ENCODE measurements around the gene LRP1B.
"Not testable (repeated sequence)": the region's sequence is repeated elsewhere in the genome, so short reads cannot be mapped to it uniquely, and the experiment has no call there.

LRP1B gene

DNA sequence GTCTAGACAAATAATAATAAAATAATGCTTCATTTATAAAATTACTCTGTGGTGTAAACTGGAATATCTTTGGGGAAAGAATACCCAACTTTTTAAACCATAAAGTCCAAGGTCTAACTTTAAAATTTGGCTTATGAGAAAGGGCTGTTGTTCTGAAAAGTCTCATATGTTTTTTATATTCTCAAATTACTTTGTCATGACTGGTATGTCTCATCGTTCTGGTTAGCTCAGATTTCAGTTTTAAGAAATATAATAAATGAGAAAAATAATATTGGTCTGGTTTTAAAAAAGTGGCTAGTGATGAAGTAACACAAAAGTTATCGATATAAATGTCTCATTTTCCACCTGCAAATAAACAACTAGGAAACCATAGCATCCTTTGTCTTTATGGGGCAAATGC is 1658.1 kb downstream of the LRP1B start:
- DNase-seq = no peak

DNA sequence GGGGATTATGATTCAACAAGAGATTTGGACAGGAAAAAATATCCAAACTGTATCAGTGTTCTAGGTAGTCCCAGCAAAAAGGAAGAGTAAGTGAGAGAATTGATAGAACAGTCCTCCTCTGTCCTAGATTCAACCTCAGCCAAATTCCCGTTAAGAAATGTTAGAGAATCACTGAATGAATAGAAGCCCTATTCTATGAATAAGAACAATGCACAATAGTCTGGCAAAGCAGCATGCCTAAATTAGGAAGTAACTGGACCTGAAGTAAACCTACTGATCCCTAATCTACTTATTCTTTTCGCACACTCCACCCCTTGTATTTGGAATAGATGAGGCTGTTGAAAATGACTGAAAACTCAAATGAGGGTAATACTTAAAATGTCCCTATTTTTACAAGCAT is 1665.5 kb downstream of the LRP1B start:
- DNase-seq = no peak

DNA sequence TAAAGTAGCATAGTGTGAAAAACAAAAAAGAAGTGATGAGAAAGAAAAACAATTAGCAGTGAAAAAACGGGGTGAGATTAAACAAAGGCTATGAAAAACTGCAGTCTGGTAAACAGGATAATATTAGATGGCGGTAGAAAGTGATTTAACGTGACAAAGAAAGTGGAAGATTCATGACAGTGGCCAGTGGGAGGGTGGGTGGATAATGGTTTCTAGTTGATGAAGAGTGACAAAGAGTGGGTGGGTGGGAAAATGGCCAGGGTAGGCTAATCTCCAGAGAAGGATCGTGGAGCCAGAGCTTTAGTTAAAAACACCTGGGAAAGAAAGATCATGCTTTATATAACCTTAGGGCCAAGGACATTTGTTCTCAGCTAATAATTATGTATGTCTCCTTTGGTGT is 1667.8 kb downstream of the LRP1B start:
- DNase-seq = no peak

DNA sequence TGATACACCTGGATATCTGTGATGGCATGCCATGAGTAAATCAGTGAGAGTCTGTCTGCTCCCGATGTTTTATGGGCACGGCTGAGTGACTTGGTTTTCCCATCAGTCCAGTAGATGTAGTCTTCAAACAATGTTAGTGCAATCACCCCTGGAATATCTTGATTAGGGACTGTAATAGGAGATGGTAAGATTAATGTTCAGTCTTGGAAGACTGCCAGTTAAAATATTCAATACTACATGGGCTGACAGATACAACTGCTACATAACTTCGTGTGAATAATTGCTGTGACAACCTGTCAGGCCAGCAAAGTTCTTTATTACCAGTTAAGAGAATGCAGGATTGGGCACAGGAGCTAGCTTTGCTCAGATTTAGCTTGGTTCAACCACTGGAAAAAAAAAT is 1673.3 kb downstream of the LRP1B start:
- no peak for DNase-seq

DNA sequence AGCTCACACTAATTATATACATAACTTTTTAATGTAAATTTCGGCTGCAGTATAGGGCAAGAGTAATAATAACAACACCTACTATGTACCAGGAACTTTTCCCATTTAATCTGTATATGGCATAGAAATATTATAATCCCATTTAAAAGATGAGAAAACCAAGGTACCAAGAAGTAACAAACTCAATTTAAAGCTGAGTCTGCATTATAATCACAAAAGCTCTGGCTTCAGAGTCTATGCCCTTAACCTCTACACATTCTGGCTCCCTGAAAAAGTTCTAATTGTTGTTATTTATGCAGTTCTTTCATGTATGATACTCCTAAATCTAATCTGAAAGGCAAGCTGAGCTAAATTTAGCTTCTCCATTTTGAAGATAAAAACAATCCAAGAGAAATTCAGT is 1675.5 kb downstream of the LRP1B start:
- DNase-seq = no peak

DNA sequence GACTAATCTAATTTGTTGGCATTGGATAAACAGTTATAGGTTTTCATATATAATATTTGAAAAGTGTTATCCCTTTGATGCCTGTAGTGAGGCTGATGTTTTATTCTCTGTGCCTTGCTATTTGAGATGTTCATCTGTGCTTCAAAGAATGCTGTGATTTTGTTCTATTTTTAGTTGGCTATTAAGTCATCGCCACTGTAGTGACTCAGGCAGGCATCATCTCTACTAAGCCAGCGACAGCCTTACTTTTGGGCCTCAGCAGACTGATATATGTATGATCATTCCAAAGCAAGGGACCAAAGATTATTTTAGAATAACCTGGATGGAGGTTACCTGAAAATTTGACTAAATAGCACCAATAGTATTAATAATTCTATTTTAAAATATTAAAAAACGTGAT is 1676.1 kb downstream of the LRP1B start:
- no peak for DNase-seq

DNA sequence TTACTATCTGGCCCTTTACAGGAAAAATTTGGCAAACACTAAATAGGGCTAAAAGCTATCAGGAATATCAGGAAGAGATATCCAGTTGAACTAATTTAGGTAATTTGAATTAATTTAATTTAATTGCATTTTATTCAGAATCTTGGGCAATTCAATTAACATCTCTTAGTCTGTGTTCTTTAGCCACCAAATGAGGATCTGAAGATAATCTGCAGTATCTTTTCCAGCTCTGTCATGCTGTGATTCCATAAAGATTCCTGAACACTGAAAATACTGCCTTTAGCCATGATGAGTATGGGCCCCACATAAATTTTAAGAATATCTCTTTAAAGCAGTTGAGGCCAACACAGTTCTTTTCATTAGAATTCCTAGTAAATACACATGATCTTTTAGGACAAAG is 1679.5 kb downstream of the LRP1B start:
- DNase-seq = no peak

DNA sequence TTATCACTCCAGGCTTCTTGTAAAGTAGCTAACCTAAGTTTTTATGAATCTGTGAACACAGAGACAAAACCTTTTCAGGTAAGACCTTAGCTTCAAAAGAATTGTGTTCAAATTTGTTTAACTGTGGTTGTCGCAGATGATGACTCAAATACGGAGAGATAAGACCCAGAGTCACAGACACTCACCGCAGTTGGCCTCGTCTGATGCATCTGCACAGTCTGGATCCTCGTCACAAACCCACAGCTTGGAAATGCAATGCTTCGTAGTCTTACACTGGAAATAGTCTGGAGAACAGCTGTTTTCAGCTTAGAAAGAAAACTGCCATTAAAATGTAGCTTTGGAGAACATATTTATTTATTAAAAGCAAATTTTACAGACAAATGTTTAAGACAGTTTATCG is 1688.5 kb downstream of the LRP1B start:
- DNase-seq = no peak

DNA sequence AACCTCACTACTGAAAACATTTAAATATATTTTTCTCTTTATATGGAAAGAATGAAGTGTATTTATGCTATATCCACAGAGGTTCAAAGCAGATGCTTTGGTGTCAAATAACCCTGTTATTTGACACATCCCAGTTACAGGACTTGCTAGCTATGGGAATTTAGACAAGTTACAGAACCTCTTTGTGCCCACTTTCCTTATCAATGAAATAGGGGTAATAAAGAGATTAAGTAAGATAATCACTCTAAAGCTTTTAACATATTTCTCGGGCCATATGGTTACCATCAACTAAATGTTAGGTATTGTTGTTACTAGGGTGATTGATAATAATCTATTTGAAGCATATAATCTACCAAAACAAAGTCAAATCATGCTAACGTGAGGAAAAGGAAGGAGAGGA is 1690.0 kb downstream of the LRP1B start:
- no peak for DNase-seq

DNA sequence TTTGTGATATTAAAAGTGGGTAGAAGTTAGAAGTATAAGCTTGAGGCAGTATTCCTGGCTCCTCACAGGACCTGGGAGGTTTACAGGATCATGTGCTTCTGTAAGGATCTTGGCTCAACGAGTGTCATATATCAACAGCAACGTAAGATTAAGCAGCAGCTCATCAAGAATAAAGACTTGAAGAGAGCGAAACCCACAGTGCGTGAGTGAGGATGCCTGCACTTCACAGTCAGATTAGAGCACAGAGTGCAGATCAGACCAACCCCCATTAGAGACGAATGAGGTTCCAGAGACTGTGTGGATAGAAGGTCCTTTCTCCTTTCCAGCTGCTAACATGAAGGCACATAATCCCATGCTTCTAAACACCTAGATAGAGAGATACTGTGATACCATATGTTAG is 1693.9 kb downstream of the LRP1B start:
- no peak for DNase-seq

DNA sequence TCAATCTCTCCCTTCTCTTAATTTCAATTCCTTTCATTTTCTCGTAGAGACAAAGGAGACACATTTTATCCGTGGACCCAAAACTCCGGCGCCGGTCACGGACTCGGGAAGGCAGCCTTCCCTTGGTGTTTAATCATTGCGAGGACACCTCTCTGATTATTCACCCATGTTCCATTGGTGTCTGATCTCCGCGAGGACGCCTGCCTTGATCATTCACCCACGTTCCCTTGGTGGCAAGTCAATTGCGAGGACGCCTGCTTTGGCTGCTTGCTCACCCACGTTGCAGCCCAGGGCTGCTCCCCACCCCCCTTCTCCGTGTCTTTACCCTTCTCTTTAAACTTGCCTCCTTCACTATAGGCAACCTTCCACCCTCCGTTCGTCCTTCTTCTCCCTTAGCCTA is 1703.8 kb downstream of the LRP1B start:
- DNase-seq = not testable (repeated sequence)

DNA sequence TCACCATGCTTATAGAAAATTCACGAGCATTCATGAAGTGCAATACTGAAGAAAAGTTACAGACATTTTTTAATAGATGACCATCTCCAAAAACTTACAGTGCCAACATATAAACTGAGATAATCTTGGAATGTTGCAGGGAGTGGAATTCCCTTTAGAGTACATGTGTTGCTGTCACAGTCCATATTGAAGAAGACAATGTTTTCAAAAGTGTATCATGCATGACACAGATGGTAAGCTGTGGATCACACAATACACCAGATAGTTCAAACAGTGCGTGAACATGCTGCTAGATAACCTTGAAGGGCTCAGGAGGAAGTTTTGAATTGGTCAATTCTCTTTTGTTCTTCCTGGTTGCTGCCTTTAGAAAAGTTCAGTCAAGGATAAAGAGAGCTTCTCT is 1706.3 kb downstream of the LRP1B start:
- no peak for DNase-seq

DNA sequence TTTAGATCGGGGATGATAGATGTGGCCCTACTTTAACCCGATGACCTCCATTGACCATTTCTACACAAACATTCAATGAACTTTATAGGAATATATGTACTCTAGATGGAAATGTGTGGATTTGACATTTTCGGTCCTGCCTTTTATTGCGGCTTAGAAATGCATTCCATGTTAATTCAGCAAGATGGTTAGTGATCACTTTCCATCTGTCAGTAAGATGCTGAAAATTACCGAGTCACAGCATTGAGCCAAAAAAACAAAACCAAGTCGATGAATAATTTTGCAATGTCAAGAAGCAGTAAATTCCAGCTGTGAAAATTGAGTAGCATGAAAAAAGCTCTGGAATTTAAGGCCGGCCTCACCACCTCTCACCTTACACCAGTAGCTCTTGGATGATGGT is 1708.1 kb downstream of the LRP1B start:
- DNase-seq = no peak

DNA sequence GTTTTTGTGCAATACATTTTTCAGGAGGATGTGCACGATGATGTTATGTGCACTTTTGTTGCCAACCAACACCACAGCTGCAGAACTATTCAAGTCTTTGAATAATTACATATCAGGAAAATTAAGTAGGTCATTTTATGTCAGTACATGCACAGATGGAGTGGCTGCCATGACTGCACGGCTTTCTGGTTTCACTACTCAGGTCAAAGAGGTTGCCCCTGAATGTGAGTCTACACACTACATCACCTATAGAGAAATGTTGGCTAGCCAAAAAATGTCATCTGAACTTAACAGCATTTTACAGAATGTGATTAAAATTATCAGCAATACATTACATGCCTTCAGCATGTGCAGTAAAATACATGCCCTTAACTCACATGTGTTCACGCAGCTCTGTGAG is 1713.3 kb downstream of the LRP1B start:
- DNase-seq = no peak

DNA sequence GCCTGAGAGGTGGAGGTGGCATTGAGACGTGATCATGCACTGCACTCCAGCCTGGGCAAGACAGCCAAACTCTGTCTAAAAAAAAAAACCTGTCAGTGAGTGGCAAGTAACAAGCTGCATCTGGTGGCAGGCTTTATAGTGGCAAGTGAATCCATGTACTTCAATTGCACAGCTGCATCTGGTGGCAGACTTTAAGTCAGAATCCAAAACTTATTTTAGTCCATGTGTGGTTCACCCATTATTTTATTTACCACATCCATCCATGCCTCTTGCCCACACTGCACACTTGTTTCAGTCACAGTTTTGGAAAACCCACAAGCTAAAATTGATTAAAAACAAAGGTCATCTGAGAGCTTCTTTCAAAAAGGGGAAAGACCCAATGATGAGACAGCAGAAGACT is 1714.2 kb downstream of the LRP1B start:
- no peak for DNase-seq

DNA sequence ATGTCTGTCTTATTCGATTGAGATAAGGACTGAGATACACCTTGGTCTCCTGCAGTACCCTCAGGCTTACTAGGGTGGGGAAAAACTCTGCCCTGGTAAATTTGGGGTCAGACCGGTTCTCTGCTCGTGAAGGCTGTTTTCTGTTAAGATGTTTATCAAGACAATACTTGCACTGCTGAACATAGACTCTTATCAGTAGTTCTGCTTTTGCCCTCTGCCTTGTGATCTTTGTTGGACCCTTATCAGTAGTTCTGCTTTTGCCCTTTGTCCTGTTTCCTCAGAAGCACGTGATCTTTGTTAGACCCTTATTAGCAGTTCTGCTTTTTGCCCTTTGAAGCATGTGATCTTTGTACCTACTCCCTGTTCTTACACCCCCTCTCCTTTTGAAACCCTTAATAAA is 1715.8 kb downstream of the LRP1B start:
- not testable (repeated sequence) for DNase-seq

DNA sequence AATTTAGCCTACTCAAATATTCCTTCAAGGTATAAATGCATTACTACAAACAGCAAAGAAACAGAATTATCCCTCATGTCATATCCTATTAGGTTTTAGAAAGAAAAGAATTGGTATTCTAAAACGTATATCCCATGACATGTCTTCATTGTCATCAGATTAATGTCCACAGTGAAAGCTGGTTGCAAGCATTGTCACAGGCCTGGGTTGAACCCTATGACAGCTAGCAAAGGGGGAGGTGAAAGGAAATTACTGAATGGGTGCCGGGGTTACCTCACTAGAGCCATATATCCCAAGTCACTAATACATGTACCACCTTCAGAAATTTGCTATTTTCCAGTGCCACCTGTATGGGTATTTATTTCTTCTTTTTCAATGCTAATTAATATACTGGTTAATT is 1720.1 kb downstream of the LRP1B start:
- no peak for DNase-seq

DNA sequence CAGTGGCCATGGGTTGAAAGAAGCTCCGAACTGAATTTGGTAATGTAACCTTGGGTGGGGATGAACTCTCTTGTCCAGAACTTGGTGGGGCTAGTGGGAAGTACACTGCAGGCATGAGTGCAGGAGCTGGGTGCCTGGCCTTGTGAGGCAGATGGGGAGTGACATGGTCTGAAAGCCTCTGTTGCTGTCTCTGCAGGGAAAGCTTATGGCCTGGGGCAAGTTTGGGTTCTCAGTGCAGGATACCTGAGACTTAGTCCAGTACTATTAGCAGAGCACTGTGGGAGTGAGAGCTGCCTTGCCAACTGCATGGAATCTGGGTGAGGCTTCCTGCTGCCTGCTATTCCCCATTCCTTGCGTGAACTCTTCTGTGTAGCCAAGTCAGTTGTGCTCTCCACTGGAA is 1729.8 kb downstream of the LRP1B start:
- no peak for DNase-seq

DNA sequence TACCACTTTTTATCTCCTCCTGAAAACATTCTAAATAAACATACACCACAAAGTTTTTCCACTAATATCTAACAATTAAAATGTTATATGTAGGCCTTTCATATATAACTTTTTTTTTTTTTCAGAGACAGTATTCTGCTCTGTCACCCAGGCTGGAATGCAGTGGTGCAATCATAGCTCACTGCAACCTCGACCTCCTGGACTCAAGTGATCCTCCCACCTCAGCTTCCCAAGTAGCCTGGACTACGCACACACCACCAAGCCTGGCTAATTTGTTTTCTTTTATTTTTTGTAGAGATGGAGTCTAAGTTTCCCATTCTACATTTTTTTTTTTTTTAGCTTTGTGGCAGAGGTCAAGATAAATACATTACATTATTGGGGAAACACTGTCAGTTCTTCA is 1738.0 kb downstream of the LRP1B start:
- DNase-seq = no peak

DNA sequence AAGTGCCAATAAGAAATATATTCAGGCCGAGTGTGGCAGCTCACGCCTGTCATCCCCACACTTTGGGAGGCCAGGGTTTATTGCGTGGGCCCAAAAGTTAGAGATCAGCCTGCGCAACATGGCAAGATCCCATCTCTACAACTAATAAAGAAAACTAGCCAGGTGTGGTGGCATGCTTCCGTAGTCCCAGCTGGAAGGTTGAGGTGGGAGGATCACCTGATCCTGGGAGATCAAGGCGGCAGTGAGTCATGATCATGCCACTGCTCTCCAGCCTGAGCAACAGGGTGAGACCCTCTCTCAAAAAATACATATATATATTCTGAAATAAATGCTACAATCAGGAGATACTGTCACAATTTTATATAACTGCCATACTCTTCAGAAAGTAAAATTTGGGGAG is 1745.9 kb downstream of the LRP1B start:
- no peak for DNase-seq

DNA sequence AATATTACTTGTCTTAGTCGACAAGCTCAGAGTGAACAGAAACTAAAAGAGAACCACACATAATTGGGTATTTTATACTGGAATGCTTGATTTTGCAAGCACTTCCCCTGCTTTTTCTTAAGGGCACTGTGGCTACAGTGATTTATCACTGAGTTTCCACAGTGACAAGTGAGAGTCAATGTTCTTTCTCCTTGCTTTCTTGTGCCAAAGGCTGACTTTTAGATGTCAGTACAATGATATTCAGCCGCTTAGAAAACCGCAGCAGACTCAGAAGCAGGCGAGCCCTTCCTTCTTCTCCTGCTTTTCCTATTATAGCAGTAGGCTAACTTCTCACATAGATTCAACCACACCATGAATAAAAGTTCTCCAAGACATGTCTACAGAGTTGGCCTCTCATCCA is 1747.0 kb downstream of the LRP1B start:
- no peak for DNase-seq

DNA sequence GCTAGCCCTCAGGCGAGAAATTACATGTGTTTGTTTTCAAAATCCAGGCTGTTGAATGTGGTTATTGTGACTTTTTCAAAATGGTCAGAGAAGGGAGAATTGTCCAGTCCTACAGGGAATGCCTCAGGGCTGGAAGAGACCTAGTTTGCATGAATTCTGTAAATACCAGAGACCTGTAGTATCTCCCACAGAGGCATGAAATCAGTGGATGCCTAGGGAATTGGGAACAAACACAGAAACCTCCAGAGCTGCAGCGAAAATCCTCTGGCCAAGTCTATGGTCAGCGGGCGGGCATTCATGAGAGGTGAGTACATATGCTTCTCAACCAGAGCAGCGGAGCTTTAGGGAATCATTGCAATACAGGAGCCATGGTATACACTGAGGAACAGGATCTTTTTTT is 1754.1 kb downstream of the LRP1B start:
- DNase-seq = no peak

DNA sequence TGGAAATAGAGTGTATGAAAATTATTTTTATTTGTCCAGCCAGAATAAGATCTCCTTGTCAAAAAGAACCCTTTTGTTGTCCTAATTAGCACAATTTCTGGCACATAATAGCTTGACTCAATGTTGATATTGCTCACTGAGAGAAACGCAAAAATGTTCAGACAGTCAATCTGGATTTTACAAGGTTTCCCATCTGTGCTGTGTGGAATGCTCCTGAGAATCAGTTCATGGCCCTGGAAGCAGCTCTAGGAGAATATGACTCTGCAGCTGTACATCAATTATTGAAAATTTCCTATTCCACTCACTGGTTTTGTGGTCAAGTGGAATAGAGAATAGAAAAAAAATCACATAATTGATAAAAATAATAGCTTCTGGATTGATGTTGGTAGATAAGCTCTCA is 1767.7 kb downstream of the LRP1B start:
- no peak for DNase-seq

DNA sequence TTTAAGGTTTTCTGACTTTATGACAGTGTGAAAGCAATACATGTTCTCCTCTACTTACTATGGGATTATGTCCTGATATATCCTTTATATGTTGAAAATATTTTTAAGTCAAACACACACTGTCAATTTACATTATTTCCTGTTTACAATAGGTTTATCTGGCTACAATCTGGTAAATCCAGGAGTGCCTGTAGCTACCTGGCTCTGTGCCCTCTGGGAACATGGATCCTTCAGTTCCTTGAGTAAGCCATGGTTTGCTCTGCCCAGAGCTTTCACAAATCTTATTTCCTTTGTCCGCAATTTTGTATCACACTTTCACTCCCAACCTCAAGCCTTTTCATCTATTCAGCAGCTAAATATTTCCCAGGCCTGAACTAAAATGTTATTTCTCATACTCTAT is 1768.5 kb downstream of the LRP1B start:
- no peak for DNase-seq

DNA sequence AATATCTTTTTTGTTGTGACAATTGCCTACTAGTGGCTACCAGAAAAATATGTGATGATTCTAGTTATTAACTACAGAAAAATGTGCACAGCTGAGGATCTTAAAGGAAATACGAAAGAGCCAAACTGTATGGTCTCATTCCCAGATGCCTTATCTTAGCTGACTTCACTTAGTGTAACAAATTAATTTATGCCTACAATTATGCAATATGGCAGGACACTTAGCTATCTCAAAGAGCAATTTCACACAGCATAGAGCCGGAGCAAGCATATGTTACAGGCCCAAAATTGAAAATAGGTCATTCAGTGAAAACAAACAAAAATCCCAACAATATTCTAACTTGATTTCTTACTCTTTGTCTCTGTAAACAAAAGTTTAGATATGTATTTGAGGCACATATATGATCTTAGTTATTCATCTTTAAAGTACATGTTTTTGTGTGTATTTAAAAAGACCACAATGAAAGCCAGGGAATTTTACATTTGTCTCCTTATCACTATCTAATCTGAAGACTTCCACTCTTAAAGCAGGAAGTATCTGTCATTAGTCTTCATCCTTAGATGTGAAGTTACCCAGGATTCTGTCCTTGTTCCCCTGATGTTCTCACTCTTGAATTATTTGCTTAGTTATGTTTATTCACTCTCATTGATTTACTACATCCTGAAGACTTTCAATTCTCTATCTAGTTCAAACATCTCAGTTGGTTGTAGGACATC is 1771.6 kb downstream of the LRP1B start:
- DNase-seq = no peak

DNA sequence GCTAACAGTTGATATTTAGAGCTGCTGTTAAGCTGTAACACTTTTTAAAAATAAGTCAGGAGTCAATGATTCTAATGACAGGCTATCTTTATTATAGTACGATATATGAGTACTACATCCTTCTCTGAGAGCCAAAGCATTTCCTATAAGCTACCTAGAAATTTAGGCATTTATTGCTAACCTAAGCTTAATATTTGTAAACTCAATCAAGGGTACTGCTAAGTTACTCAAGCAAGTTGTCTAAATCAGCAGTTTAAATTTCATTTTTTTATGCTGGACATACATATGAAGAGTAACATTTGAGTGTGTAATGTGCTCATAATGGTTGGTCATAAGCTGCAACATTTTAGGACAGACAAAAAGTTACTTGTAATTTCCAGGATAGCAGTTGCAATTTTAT is 1774.1 kb downstream of the LRP1B start:
- no peak for DNase-seq

Measured in NCI-H1092 (cell line).